Stimulated activated CD4-positive, alpha-beta T cell treated with anti-CD3 and anti-CD28 coated beads, Interleukin-2, amount 100 ng/mL, for 48 hours (primary cell): ENCODE measurements around the gene ARHGAP30.

Experiments
- DNase-seq, 2 donors: peaks; one replicate each; pipeline ENCODE4 v3.0.0-alpha.2; 2020

The ARHGAP30 gene

GRCh38 chr1:161008869-161009510 lies 60.7 kb downstream of the ARHGAP30 start:
- no peak for DNase-seq

GRCh38 chr1:161007369-161007768 lies 62.3 kb downstream of the ARHGAP30 start:
- DNase-seq = no peak

GRCh38 chr1:161006563-161006962 lies 63.1 kb downstream of the ARHGAP30 start:
- DNase-seq = no peak

- no peak for DNase-seq
Measured at GRCh38 chr1:161001525-161001924, 68.2 kb downstream of the ARHGAP30 start.

- DNase-seq = no peak
Measured at GRCh38 chr1:161000736-161001480, 68.8 kb downstream of the ARHGAP30 start.

- DNase-seq = no peak
Measured at GRCh38 chr1:160999376-160999775, 70.3 kb downstream of the ARHGAP30 start.

- DNase-seq = no peak
Measured at GRCh38 chr1:160997323-160998038, 72.2 kb downstream of the ARHGAP30 start.
